ENCODE results near the gene GPC5. TPM values are rescaled to one million over a fixed set of nuclear protein-coding genes. Genes with fewer than 3 reads are reported as not detected.

The GPC5 gene
- total RNA-seq, 2 donors from 2014 or later, result 0.83 to 1.3 TPM

- Histone ChIP-seq H3K27ac (no peak overlapping the region), H3K4me1 (no peaks in the 10 kb centered on the region), H3K9me3 (no peaks in the 10 kb centered on the region), H3K36me3 (no peaks in the 10 kb centered on the region), H3K27me3 (no peaks in the 10 kb centered on the region), H3K4me3 (no peak overlapping the region)
- TF ChIP-seq, protein P1, sequence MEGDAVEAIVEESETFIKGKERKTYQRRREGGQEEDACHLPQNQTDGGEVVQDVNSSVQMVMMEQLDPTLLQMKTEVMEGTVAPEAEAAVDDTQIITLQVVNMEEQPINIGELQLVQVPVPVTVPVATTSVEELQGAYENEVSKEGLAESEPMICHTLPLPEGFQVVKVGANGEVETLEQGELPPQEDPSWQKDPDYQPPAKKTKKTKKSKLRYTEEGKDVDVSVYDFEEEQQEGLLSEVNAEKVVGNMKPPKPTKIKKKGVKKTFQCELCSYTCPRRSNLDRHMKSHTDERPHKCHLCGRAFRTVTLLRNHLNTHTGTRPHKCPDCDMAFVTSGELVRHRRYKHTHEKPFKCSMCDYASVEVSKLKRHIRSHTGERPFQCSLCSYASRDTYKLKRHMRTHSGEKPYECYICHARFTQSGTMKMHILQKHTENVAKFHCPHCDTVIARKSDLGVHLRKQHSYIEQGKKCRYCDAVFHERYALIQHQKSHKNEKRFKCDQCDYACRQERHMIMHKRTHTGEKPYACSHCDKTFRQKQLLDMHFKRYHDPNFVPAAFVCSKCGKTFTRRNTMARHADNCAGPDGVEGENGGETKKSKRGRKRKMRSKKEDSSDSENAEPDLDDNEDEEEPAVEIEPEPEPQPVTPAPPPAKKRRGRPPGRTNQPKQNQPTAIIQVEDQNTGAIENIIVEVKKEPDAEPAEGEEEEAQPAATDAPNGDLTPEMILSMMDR (IDR thresholded peaks at IDR 0.05), result no peak
- no peak for DNase-seq (ENCODE audit: low spot score)
Observed at GRCh38 chr13:91684746-91685145, 286.3 kb downstream of the GPC5 start.

- DNase-seq (ENCODE audit: low spot score), result no peak
- no peak overlapping the region for H3K4me3 ChIP-seq
- no peaks in the 10 kb centered on the region for H3K9me3 ChIP-seq
Observed at GRCh38 chr13:91690944-91691343, 292.5 kb downstream of the GPC5 start.

GRCh38 chr13:91693466-91693865 lies 295.0 kb downstream of the GPC5 start:
- Histone ChIP-seq H3K27me3 (no peaks in the 10 kb centered on the region), H3K36me3 (no peaks in the 10 kb centered on the region), H3K4me3 (no peak overlapping the region), H3K9me3 (no peaks in the 10 kb centered on the region), H3K27ac (no peak overlapping the region), H3K4me1 (no peaks in the 10 kb centered on the region)
- DNase-seq (ENCODE audit: low spot score), result no peak
- TF ChIP-seq, protein P1 (IDR thresholded peaks at IDR 0.05), result no peak

More at GRCh38 chr13:91690944-91691343, 292.5 kb downstream of the GPC5 start:
- no peaks in the 10 kb centered on the region for H3K27me3 ChIP-seq
- H3K36me3 ChIP-seq, result no peaks in the 10 kb centered on the region
- no peak overlapping the region for H3K27ac ChIP-seq
- H3K4me1 ChIP-seq, result no peaks in the 10 kb centered on the region
- TF ChIP-seq, protein P1 (IDR thresholded peaks at IDR 0.05), result no peak

- no peak for DNase-seq (ENCODE audit: low spot score)
- H3K9me3 ChIP-seq, result peaks cover 0 to 9% of the 10 kb centered on the region in 2 donors
- H3K27me3 ChIP-seq, result no peaks in the 10 kb centered on the region
- no peak overlapping the region for H3K27ac ChIP-seq
- no peaks in the 10 kb centered on the region for H3K4me1 ChIP-seq
- TF ChIP-seq, protein P1 (IDR thresholded peaks at IDR 0.05), result no peak
- H3K36me3 ChIP-seq, result no peaks in the 10 kb centered on the region
- H3K4me3 ChIP-seq, result no peak overlapping the region
Observed at GRCh38 chr13:91698308-91698707, 299.9 kb downstream of the GPC5 start.

- no peak overlapping the region for H3K27ac ChIP-seq
- H3K4me1 ChIP-seq, result no peaks in the 10 kb centered on the region
- no peak for DNase-seq (ENCODE audit: low spot score)
- no peak overlapping the region for H3K4me3 ChIP-seq
- no peaks in the 10 kb centered on the region for H3K27me3 ChIP-seq
- H3K36me3 ChIP-seq, result no peaks in the 10 kb centered on the region
- TF ChIP-seq, protein P1 (IDR thresholded peaks at IDR 0.05), result no peak
- peaks cover 0 to 9% of the 10 kb centered on the region in 2 donors for H3K9me3 ChIP-seq
Observed at GRCh38 chr13:91698767-91699166, 300.3 kb downstream of the GPC5 start.

- DNase-seq (ENCODE audit: low spot score), result no peak
- TF ChIP-seq, protein P1 (IDR thresholded peaks at IDR 0.05), result no peak
- no peaks in the 10 kb centered on the region for H3K27me3 ChIP-seq
- no peaks in the 10 kb centered on the region for H3K4me1 ChIP-seq
- H3K4me3 ChIP-seq, result no peak overlapping the region
- H3K36me3 ChIP-seq, result no peaks in the 10 kb centered on the region
- H3K27ac ChIP-seq, result no peak overlapping the region
- H3K9me3 ChIP-seq, result peaks cover 0 to 9% of the 10 kb centered on the region in 2 donors
Observed at GRCh38 chr13:91699863-91700262, 301.4 kb downstream of the GPC5 start.

Data from right atrium auricular region (tissue), 2 donors.